ENCODE data around the gene NEU4. TPM values are rescaled to one million over a fixed set of nuclear protein-coding genes. Genes with fewer than 3 reads are reported as not detected.

Gene NEU4
- polyA plus RNA-seq, 1 experiment, result not detected

- H3K4me3 ChIP-seq (ENCODE audit: low read depth, low read length), result no peak overlapping the region
- CTCF ChIA-PET, result no interaction called here
- H3K27me3 ChIP-seq (ENCODE audit: control insufficient read depth, insufficient read depth, low read length), result peaks cover 32% of the 10 kb centered on the region
- H3K9me3 ChIP-seq (ENCODE audit: control insufficient read depth, insufficient read depth, low read length), result peaks cover 11% of the 10 kb centered on the region; the same call in 1 of the 2 replicates
- no peak for TF ChIP-seq CTCF (IDR thresholded peaks at IDR 0.05; ENCODE audit: low read depth, low read length)
- DNase-seq (ENCODE audit: low read depth, low spot score), result no peak
- POLR2A ChIA-PET, result no interaction called here
- H3K27ac ChIP-seq (ENCODE audit: low read depth, low read length), result no peak overlapping the region
These were observed 56.5 kb downstream of the NEU4 start for GRCh38 chr2:241865416-241865956.

GRCh38 chr2:241865957-241866789 lies 57.2 kb downstream of the NEU4 start:
- DNase-seq (ENCODE audit: low read depth, low spot score), result no peak
- Histone ChIP-seq H3K9me3 (ENCODE audit: control insufficient read depth, insufficient read depth, low read length) (peaks cover 11% of the 10 kb centered on the region; the same call in 1 of the 2 replicates), H3K27ac (ENCODE audit: low read depth, low read length) (no peak overlapping the region), H3K27me3 (ENCODE audit: control insufficient read depth, insufficient read depth, low read length) (peaks cover 32% of the 10 kb centered on the region), H3K4me3 (ENCODE audit: low read depth, low read length) (no peak overlapping the region)
- ChIA-PET CTCF (no interaction called here), POLR2A (no interaction called here)
- no peak; the same call in 1 of the 2 replicates for TF ChIP-seq CTCF (IDR thresholded peaks at IDR 0.05; ENCODE audit: low read depth, low read length)

Other genes starting within 250 kb of the NEU4 start
- gene THAP4, start 172.0 kb upstream of the NEU4 start, polyA plus RNA-seq (2011; rRNA removed), result 23.7 and 34.1 TPM in 2 replicates
- gene ATG4B, start 171.5 kb upstream of the NEU4 start, polyA plus RNA-seq (2011; rRNA removed), result 82.4 and 98.2 TPM in 2 replicates
- 28.4 and 29.6 TPM in 2 replicates for gene DTYMK, start 122.4 kb upstream of the NEU4 start, polyA plus RNA-seq (2011; rRNA removed)
- 22.4 and 23.9 TPM in 2 replicates for gene ING5, start 107.2 kb upstream of the NEU4 start, polyA plus RNA-seq (2011; rRNA removed)
- gene D2HGDH, start 74.6 kb upstream of the NEU4 start, polyA plus RNA-seq (2011; rRNA removed), result 7.3 and 9.5 TPM in 2 replicates
- not detected in 2 replicates for gene GAL3ST2, start 32.4 kb upstream of the NEU4 start, polyA plus RNA-seq (2011; rRNA removed)
- not detected in 2 replicates for gene PDCD1, start 49.7 kb downstream of the NEU4 start, polyA plus RNA-seq (2011; rRNA removed)
- gene RTP5, start 60.5 kb downstream of the NEU4 start, polyA plus RNA-seq (2011; rRNA removed), result not detected in 2 replicates

Data from AG04450 (cell line).